Measurements from ENCODE around the gene PSMB5.

The PSMB5 gene

DNA sequence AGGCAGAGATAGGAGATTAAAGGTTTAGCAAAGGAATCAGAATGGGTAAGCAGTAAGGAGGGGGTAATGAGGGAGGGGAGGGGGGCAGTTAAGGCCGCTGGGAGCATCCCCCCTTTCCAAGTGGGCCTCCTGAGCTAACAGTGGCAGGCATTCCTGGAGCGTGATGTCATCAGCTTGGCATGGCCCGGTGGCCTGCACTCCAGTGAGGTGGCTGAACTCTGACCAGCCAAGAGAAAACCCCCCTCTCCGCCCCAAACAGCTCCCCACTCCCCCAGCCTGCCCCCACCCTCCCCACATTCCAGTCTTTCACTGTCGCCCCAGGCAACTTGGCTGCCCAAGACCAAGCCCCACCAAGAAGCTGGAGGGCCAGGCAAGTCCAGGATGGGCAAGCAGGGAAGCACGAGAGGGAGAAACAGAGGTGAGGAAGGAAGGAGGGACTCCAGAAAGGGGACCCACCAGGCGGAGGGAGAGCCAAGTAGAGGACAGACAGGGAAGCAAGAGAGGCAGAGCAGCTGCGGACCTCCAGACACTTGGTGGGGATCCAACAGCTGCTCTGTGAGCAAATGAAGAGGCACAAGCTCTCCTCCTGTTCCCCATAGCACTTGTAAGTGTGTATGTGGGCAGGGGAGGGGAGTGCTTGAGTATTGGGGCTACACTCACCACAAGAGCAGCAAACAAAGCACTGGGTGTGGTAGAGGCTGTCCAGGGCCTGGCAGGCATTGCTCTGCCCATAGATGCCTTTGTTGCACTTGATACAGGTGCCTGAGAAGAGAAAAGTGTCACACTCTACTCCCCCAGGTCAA lies 56.8 kb downstream of the PSMB5 start (continued):
- TF ChIP-seq ZNF600 (tag by site-specific recombination; IDR thresholded peaks at IDR 0.05) = no peak

DNA sequence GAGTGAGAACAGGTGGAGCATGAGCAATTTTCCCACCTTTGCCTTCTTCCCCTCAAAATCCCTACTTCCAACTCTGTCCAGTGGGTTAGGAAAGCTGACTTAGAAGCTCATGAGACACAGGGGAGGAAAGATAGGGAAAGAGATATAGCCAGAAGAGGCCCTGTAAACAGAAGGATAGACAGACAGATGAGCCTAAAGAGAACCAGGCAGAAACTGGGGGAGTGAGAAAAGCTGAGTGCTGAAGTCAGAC lies 57.3 kb downstream of the PSMB5 start:
- Histone ChIP-seq H3K36me3 (ENCODE audit: control insufficient read depth in 2 of 2, insufficient read depth in 1 of 2, low read length in 2 of 2) (peaks cover 0 to 38% of the 10 kb centered on the region in 2 experiments; a peak in 2 of 3 replicates), H3K9me3 (ENCODE audit: control insufficient read depth, insufficient read depth, low read depth, low read length) (no peaks in the 10 kb centered on the region), H3K4me3 (ENCODE audit: low read depth, low read length) (no peak overlapping the region), H3K4me1 (ENCODE audit: control insufficient read depth, insufficient read depth, low read length) (peaks cover 29% of the 10 kb centered on the region), H3K27ac (ENCODE audit: extremely low read depth, low read depth, low read length) (peak overlapping the region; percentile 51; the same call in 1 of the 2 replicates)
- no peak for TF ChIP-seq ZNF529 (tag by site-specific recombination; IDR thresholded peaks at IDR 0.05; ENCODE audit: insufficient replicate concordance)
- TF ChIP-seq ZNF366 (tag by site-specific recombination; conservative IDR thresholded peaks at IDR 0.05) = peak; percentile 94; the same call in 1 of the 2 replicates
- no peak for TF ChIP-seq ZNF521 (tag by site-specific recombination; IDR thresholded peaks at IDR 0.05)
- CTCF ChIA-PET = interaction anchor here (0.7 to 7.9 kb wide), 11 partner anchors 8 to 118 kb away, joined by 3 to 227 read pairs (median 6); partner anchors contain the start of genes ACIN1, AJUBA, C14orf119 and CDH24
- POLR2A ChIA-PET = interaction anchor here (0.6 to 2.9 kb wide), 17 partner anchors 8 to 211 kb away, joined by 3 to 26 read pairs (median 7); partner anchors contain the start of genes ACIN1, C14orf119, CDH24 and HAUS4

DNA sequence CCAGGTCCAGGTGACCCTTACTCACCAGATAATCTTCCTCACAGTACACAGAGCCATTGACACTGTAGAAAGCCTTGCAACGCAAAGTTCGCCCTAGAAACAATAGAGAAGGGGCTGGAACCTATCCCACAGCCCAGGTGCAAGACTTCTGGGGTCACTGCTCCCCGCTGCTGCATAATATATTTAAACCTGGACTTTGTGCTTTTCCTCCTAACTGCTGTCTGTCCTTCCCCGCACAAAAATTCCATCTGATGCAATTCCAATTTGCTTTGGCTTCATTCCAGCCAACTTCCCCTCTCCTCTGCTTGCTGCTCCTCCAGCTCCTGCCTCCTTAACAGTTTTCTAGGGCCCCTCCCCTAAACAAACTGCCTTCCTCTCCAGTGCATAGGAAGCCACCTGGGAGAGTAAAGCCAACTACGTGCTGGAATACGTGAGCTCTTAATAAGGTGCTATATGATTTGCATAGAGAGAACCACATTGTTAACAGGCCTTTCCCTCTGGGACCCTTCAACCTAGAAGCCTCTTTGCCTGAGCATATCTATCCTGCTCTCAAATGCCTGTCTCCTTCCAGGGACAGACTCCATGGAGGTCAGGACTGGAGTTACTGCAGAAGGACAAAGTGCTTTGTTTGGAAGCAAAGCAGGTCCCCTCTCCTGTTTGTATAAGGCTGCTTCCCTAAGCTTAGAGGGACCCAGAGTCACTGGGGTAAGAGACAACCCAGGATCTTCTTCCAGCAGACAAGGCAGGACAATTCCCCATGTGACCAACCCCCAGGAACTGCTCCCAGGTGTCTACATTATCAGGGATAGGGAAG lies 57.9 kb downstream of the PSMB5 start:
- POLR2A ChIA-PET = interaction anchor here (0.6 to 2.9 kb wide), 18 partner anchors 7 to 118 kb away, joined by 3 to 26 read pairs (median 6); partner anchors contain the start of genes ACIN1, C14orf119, CDH24 and HAUS4
- Histone ChIP-seq H3K27ac (ENCODE audit: extremely low read depth, low read depth, low read length) (peak overlapping the region; percentile 51; the same call in 1 of the 2 replicates), H3K4me1 (ENCODE audit: control insufficient read depth, insufficient read depth, low read length) (peaks cover 29% of the 10 kb centered on the region), H3K36me3 (ENCODE audit: control insufficient read depth in 2 of 2, insufficient read depth in 1 of 2, low read length in 2 of 2) (peaks cover 0 to 43% of the 10 kb centered on the region in 2 experiments; a peak in 2 of 3 replicates), H3K9me3 (ENCODE audit: control insufficient read depth, insufficient read depth, low read depth, low read length) (no peaks in the 10 kb centered on the region), H3K4me3 (ENCODE audit: low read depth, low read length) (0 out of 2 replicates have a peak overlapping the region, but pooled peaks have one; percentile 5)
- CTCF ChIA-PET = interaction anchor here (0.7 to 7.9 kb wide), 15 partner anchors 9 to 144 kb away, joined by 3 to 227 read pairs (median 4); partner anchors contain the start of genes ACIN1, AJUBA, C14orf119 and CDH24
- peak; percentile 26; the same call in 1 of the 2 replicates for TF ChIP-seq ZNF394 (tag by site-specific recombination; IDR thresholded peaks at IDR 0.05; ENCODE audit: borderline replicate concordance)
- no peak for TF ChIP-seq ZNF670 (tag by site-specific recombination; IDR thresholded peaks at IDR 0.05; ENCODE audit: low read depth)
- no peak for TF ChIP-seq ZFP69B (tag by site-specific recombination; IDR thresholded peaks at IDR 0.05)
- TF ChIP-seq ZNF169 (tag by site-specific recombination; IDR thresholded peaks at IDR 0.05) = no peak
- TF ChIP-seq ZNF561 (tag by site-specific recombination; IDR thresholded peaks at IDR 0.05; ENCODE audit: borderline replicate concordance) = 0 out of 2 replicates have a peak, but pooled peaks have one; percentile 18
- TF ChIP-seq ZNF292 (tag by site-specific recombination; IDR thresholded peaks at IDR 0.05; ENCODE audit: borderline replicate concordance, low read depth) = no peak
- TF ChIP-seq ZNF707 (tag by site-specific recombination; IDR thresholded peaks at IDR 0.05) = no peak
- TF ChIP-seq SP3 (tag by site-specific recombination; IDR thresholded peaks at IDR 0.05) = no peak
- no peak for TF ChIP-seq ZIC2 (tag by site-specific recombination; IDR thresholded peaks at IDR 0.05)
- no peak for TF ChIP-seq SCRT2 (tag by site-specific recombination; IDR thresholded peaks at IDR 0.05)
- no peak for TF ChIP-seq ZNF658 (tag by site-specific recombination; IDR thresholded peaks at IDR 0.05)
- no peak for TF ChIP-seq ZNF544 (tag by site-specific recombination; IDR thresholded peaks at IDR 0.05)
- TF ChIP-seq, protein P1, sequence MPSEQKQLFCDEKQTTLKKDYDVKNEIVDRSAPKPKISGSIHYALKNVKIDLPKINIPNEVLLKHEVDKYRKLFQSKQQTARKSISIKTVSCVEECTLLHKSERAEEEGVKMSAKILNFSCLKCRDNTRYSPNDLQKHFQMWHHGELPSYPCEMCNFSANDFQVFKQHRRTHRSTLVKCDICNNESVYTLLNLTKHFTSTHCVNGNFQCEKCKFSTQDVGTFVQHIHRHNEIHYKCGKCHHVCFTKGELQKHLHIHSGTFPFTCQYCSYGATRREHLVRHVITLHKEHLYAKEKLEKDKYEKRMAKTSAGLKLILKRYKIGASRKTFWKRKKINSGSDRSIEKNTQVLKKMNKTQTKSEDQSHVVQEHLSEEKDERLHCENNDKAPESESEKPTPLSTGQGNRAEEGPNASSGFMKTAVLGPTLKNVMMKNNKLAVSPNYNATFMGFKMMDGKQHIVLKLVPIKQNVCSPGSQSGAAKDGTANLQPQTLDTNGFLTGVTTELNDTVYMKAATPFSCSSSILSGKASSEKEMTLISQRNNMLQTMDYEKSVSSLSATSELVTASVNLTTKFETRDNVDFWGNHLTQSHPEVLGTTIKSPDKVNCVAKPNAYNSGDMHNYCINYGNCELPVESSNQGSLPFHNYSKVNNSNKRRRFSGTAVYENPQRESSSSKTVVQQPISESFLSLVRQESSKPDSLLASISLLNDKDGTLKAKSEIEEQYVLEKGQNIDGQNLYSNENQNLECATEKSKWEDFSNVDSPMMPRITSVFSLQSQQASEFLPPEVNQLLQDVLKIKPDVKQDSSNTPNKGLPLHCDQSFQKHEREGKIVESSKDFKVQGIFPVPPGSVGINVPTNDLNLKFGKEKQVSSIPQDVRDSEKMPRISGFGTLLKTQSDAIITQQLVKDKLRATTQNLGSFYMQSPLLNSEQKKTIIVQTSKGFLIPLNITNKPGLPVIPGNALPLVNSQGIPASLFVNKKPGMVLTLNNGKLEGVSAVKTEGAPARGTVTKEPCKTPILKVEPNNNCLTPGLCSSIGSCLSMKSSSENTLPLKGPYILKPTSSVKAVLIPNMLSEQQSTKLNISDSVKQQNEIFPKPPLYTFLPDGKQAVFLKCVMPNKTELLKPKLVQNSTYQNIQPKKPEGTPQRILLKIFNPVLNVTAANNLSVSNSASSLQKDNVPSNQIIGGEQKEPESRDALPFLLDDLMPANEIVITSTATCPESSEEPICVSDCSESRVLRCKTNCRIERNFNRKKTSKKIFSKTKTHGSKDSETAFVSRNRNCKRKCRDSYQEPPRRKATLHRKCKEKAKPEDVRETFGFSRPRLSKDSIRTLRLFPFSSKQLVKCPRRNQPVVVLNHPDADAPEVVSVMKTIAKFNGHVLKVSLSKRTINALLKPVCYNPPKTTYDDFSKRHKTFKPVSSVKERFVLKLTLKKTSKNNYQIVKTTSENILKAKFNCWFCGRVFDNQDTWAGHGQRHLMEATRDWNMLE (tag by site-specific recombination; conservative IDR thresholded peaks at IDR 0.05; ENCODE audit: low read depth) = no peak
- TF ChIP-seq, protein P2, sequence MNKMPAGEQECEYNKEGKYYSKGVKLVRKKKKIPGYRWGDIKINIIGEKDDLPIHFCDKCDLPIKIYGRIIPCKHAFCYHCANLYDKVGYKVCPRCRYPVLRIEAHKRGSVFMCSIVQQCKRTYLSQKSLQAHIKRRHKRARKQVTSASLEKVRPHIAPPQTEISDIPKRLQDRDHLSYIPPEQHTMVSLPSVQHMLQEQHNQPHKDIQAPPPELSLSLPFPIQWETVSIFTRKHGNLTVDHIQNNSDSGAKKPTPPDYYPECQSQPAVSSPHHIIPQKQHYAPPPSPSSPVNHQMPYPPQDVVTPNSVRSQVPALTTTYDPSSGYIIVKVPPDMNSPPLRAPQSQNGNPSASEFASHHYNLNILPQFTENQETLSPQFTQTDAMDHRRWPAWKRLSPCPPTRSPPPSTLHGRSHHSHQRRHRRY (tag by site-specific recombination; IDR thresholded peaks at IDR 0.05) = no peak
- TF ChIP-seq, protein P3, sequence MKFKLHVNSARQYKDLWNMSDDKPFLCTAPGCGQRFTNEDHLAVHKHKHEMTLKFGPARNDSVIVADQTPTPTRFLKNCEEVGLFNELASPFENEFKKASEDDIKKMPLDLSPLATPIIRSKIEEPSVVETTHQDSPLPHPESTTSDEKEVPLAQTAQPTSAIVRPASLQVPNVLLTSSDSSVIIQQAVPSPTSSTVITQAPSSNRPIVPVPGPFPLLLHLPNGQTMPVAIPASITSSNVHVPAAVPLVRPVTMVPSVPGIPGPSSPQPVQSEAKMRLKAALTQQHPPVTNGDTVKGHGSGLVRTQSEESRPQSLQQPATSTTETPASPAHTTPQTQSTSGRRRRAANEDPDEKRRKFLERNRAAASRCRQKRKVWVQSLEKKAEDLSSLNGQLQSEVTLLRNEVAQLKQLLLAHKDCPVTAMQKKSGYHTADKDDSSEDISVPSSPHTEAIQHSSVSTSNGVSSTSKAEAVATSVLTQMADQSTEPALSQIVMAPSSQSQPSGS (tag by site-specific recombination; IDR thresholded peaks at IDR 0.05; ENCODE audit: low read depth) = no peak
- no peak for TF ChIP-seq ZNF23 (tag by site-specific recombination; IDR thresholded peaks at IDR 0.05; ENCODE audit: borderline replicate concordance)

All from HEK293 (cell line).